Calu3 (cell line): ENCODE results near the gene RAD51B. TPM values are rescaled to one million over a fixed set of nuclear protein-coding genes. Genes with fewer than 3 reads are reported as not detected.

Experiments
- BruUV-seq: library from RNA; stranded (reverse); fragments of 400-500 nt; replicated peaks from 2 replicates; lab custom pipeline; 2021; lab: Mats Ljungman, UMichigan
- CTCF ChIA-PET: fragments of 300-600 bp; sonication (Branson Sonifier 250); formaldehyde crosslinking; loops from one replicate; lab custom pipeline; 2022; ENCODE audit warnings: antibody characterized with exemption; lab: Charles Lee
- DNase-seq: peaks from one replicate; pipeline ENCODE4 v3.0.0; 2022
- H3K27ac Mint-ChIP-seq: one replicate; pipeline ENCODE4 v1.8.0; 2022; ENCODE audit warnings: mixed read lengths; ENCODE audit not compliant: unreplicated experiment
- H3K27me3 Mint-ChIP-seq: one replicate; pipeline ENCODE4 v1.8.0; 2022; ENCODE audit warnings: mixed read lengths; ENCODE audit not compliant: unreplicated experiment
- H3K36me3 Mint-ChIP-seq: one replicate; pipeline ENCODE4 v1.8.0; 2022; ENCODE audit warnings: mild to moderate bottlenecking, moderate library complexity, mixed read lengths; ENCODE audit not compliant: insufficient read depth, unreplicated experiment
- H3K4me1 Mint-ChIP-seq: one replicate; pipeline ENCODE4 v1.8.0; 2022; ENCODE audit warnings: mild to moderate bottlenecking, low read depth, mixed read lengths; ENCODE audit not compliant: unreplicated experiment
- H3K4me3 Mint-ChIP-seq: one replicate; pipeline ENCODE4 v1.8.0; 2022; ENCODE audit warnings: mild to moderate bottlenecking, low read depth, moderate library complexity, mixed read lengths; ENCODE audit not compliant: unreplicated experiment
- H3K9me3 Mint-ChIP-seq: one replicate; pipeline ENCODE4 v1.8.0; 2022; ENCODE audit warnings: low read depth, mixed read lengths; ENCODE audit not compliant: unreplicated experiment
- CTCF ChIP-seq: fragments of 200-600 bp; IDR thresholded peaks from one replicate; pipeline ENCODE4 v1.8.0; 2022; ENCODE audit warnings: antibody characterized with exemption; ENCODE audit not compliant: unreplicated experiment
- intact Hi-C: fragments of 100-400 bp; cut with micrococcal nuclease; formaldehyde crosslinking; loops from one replicate; pipeline ENCODE4 v1.10.0; 2022; ENCODE audit not compliant: unreplicated experiment
- total RNA-seq: library from RNA; stranded (reverse); gene quantifications from 2 replicates; pipeline ENCODE4 v1.2.3, GENCODE V29; 2022

Gene RAD51B
- total RNA-seq, 1 experiment from 2014 or later, result 24.7 TPM

GRCh38 chr14:68264260-68264569 is 444.6 kb downstream of the RAD51B start:
- H3K27ac Mint-ChIP-seq, result no peak overlapping the region
- no TSS peak for BruUV-seq
- H3K4me3 Mint-ChIP-seq, result no peak overlapping the region
- H3K4me1 Mint-ChIP-seq, result peaks cover 17% of the 10 kb centered on the region
- H3K9me3 Mint-ChIP-seq, result no peaks in the 10 kb centered on the region
- intact Hi-C loops, result no loop called here
- TF ChIP-seq CTCF, result no peak
- CTCF ChIA-PET, result no interaction called here
- no peaks in the 10 kb centered on the region for H3K27me3 Mint-ChIP-seq
- no peak for DNase-seq
- no peaks in the 10 kb centered on the region for H3K36me3 Mint-ChIP-seq

GRCh38 chr14:68266998-68267397 is 447.4 kb downstream of the RAD51B start:
- H3K27me3 Mint-ChIP-seq, result no peaks in the 10 kb centered on the region

GRCh38 chr14:68268197-68268596 is 448.6 kb downstream of the RAD51B start:
- Mint-ChIP-seq H3K36me3 (no peaks in the 10 kb centered on the region), H3K9me3 (peaks cover 4% of the 10 kb centered on the region), H3K27me3 (no peaks in the 10 kb centered on the region), H3K4me1 (peaks cover 32% of the 10 kb centered on the region), H3K27ac (no peak overlapping the region), H3K4me3 (no peak overlapping the region)
- CTCF ChIA-PET, result no interaction called here
- no peak for DNase-seq
- no peak for TF ChIP-seq CTCF
- BruUV-seq, result no TSS peak
- intact Hi-C loops, result no loop called here

More at GRCh38 chr14:68266998-68267397, 447.4 kb downstream of the RAD51B start:
- no TSS peak for BruUV-seq
- peaks cover 32% of the 10 kb centered on the region for H3K4me1 Mint-ChIP-seq
- no peak for DNase-seq
- CTCF ChIA-PET, result interaction anchor here (0.6 kb wide), 1 partner anchor 18 kb away, joined by 4 read pairs; no protein-coding TSS in a partner anchor
- no peak overlapping the region for H3K4me3 Mint-ChIP-seq
- TF ChIP-seq CTCF, result no peak
- peaks cover 4% of the 10 kb centered on the region for H3K9me3 Mint-ChIP-seq
- no peak overlapping the region for H3K27ac Mint-ChIP-seq
- intact Hi-C loops, result no loop called here
- no peaks in the 10 kb centered on the region for H3K36me3 Mint-ChIP-seq

DNA sequence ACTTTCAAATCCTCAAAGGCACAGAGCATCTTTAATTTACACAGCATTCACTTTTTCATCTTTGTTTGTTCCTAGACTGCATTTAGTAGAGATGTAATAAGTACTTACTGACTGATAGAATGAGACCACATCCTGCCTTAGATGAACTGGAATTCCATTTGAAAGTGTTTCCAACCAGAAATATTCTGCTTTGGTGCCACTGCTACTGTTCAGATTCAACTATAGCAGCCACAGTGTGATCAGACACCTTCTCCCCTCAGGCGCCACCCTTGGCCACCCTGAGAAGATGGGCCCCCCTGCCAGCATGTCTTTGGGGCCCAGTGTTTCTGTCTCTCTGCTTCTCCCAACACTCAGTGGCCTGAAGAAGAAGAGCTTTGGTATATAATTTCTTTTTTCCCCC is 449.1 kb downstream of the RAD51B start:
- H3K9me3 Mint-ChIP-seq, result peaks cover 4% of the 10 kb centered on the region

More for the DNA sequence above, 449.1 kb downstream of the RAD51B start:
- Mint-ChIP-seq H3K4me3 (no peak overlapping the region), H3K36me3 (no peaks in the 10 kb centered on the region), H3K4me1 (peaks cover 37% of the 10 kb centered on the region), H3K27me3 (no peaks in the 10 kb centered on the region), H3K27ac (no peak overlapping the region)
- TF ChIP-seq CTCF, result no peak
- no TSS peak for BruUV-seq
- intact Hi-C loops, result no loop called here
- CTCF ChIA-PET, result interaction anchor here (1.6 kb wide), 1 partner anchor 13 kb away, joined by 3 read pairs; no protein-coding TSS in a partner anchor
- DNase-seq, result no peak
